GM19043 (cell line): ENCODE results near the gene ODAD3.

Source experiments
- ATAC-seq: cut with Tn5 transposase; IDR thresholded peaks from one replicate; pipeline ENCODE4 v1.9.1; 2021; ENCODE audit warnings: low read depth; ENCODE audit not compliant: unreplicated experiment

ODAD3 gene

DNA sequence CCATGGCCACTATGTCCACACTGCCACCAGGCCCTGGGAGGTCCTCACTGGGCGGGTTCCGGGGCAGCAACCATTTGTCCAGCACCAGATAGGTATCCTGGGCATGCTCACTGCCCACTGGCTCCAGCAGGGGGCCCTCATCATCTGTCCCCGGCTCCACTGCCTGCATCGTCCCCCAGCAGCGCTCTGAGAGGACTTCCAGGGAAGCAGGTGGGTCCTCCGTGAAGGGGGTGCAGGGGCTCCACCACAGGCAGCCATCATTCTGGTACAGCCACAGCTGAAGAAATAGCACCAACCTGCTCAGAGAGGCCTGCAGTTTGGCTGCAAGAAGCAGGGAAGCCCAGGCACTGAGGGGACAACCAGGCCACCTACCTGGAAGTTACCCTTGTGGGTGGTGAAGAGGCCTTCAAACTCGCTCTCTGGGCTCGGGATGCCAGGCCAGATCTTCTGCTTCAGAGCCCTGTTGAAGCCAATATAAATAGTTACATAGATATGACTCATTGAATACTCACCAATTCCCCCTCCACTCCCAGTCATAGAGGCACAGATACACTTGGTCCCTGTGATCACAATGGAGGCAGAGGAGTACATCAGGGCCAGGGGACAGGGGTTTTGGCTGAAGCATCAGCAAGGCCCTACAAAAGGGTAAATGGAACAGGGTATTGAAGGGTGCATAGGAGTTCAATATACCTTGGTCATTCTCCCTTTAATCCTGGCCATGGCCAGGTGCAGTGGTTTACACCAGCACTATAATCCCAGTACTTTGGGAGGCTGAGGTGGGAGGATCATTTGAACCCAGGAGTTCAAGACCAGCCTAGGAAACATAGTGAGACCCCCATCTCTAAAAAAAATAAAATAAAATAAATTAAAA is 56.4 kb downstream of the ODAD3 start:
- ATAC-seq: no peak

DNA sequence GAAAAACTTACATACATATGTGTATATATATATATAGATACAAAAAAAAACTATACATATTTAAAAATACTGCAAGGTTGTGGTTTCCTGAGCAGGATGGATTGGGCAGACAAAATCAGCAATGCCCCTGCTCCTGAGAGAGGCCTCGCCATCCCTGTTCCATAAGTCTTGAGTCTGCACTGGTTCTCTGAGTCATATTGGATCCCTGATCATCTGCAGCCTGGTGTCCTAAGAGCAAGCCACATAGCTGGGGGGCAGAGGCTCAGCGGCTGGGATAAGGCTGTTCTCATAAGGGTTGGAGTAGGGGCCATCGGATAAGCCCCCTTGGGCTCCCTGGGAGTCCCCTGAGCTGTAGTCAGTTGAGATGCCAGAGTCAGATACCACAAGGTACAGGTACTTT is 57.2 kb downstream of the ODAD3 start:
- ATAC-seq: no peak

DNA sequence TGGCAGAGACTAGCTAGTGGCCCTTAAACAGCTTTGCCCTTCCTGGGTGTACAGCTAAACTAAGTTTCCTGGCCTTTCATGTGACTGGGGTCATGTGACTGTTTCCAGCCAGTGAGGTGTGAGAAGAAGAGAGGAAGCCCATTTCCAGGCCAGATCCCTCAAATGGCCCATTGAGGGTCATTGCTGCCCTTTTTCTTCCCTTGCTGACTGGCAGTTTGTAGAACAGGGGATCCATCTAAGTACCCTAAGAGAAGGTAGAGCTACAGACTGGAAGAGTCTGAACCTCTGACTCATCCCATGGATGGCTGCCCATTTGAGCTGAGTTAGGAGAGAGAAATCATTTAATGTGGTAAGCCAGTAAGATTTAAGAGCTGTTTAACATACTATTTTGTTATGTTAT is 57.7 kb downstream of the ODAD3 start:
- ATAC-seq: no peak

DNA sequence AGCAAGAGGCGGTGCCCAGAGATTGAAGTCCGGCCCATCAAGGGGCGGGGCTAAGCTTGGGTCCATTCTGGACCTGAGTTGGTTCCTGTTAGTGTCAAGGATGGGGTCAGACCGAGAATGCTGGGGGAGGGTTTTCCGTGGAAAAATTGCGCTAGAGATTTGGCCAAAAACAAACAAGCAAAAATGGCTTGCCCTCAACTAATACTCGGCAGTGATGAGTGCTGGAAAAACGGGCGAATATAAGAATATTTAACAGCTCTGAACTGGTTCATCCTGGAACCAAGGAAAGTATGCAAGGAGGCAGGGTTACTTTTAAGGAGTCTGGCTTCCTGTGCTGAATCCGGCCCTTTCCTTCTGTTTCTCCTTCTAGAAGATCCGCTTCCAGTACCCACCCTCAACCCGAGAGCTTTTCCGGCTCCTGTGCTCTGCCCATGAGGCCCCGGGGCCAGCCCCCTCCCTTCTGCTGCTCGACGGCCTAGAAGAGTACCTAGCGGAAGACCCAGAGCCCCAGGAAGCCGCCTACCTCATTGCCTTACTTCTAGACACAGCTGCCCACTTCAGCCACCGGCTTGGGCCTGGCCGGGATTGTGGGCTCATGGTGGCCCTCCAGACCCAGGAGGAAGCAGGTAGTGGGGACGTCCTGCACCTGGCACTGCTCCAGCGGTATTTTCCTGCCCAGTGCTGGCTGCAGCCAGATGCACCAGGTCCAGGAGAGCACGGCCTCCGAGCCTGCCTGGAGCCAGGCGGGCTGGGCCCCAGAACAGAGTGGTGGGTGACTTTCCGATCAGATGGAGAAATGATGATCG is 59.6 kb downstream of the ODAD3 start:
- ATAC-seq: no peak

DNA sequence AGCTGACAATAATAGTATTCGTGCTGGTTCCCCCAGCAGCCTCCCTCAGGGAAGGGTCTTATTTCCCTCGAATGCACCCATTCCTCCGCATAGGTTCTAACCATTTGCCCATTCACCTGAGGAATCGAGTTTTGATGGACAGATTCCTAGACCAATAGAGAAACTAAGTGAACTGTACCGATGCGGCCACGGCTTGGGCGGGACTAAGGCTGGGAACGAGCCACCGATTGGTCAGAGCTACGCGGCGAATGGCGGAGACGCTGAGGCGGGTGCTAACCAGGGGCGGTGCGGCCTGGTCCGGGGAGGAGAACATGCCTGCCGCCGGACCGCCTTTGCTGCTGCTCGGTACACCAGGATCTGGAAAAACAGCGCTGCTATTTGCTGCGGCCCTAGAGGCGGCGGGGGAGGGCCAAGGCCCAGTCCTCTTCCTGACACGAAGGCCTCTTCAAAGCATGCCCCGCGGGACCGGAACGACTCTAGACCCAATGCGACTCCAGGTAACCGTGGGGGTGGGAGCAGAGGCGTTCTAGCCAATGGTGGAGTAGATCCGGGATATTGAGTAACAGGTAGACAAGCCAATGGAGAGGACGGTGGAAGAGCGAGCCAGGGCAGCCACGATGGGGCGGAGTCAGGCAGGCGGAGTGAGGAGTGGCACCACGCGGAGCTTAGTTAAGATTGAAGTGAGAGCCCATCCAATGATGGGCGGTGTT is 60.3 kb downstream of the ODAD3 start, which contains the start of gene SWSAP1:
SWSAP1 (plus strand) TSS at position 234 of the 710 bp plus-strand sequence; CDS start at position 249, 15 bp downstream.
- ATAC-seq: peak; percentile 87

DNA sequence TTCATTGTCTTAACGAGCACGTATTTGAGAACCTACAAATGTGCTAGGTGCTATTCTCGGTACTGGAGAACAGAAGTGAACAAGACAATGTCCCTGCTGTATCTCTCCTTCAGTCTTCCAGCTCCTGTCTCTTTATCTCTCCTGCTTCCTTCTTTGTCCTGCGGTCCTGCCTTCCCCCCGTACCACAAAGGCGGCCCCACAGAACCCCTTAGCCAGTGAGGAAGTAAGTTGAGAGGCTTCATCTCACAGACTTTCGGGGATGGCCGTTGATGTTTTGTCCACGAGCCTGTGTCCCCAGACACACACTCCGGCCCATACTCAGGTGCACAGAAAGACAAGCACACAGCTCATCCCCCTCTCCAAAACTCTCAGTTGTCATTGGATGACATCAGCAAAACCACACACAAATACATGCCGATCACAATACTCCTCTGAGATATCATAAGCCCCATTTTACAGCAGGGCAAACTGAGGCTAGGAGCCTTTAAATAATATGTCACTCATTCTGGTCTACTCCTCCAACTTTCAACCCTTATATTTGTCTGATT is 61.0 kb downstream of the ODAD3 start:
- ATAC-seq: no peak

DNA sequence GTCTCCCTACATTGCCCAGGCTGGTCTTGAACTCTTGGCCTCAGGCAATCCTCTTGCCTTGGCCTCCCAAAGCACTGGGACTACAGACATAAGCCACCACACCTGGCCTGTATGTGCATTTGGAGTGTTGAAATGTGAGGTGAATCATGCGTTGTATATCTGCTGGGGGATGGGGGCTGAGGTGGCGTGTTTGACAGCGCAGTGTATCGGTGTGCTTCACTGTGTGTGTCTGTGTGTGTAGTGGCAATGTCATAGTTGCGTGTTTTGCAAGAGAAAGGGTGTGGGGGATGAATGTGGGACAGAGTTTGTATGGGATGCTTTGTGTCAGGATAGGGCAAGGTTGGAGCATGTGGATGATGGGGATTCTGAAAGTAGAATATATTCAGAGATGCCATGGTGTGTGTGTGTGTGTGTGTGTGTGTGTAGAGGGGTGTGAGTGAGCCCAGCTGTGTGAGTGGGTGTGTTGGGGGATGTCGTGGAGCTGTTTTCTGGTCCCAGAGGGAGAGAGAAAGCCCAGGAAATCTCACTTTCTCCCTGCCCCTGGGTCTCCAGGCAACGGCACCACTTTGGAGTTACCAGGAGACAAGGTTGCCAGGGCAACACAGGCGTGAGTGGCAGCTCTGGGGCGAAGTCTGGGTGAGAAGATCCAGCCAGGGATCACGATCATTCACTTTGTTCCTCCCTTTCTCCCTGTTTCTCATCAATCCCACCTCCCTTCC is 61.6 kb downstream of the ODAD3 start:
- ATAC-seq: no peak

DNA sequence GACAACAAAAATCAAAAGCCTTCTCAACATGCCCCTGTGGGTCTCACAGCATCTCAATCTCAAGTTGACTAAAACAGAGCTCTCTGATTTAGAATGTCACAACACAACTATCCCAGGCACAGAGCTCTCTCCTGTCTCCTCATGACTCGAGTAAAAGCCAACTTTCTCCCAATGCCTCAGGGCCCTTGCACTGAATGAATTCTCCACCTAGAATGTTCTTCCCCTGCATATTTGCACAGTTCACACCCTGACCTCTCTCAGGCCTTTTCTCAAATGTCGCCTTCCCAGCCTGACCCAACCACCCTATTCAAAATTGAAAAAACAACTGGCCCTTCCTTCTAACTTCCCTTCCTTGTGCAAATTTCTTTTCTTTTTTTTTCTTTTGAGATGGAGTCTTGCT is 64.2 kb downstream of the ODAD3 start:
- no peak for ATAC-seq
